Uterus (tissue), 2 donors: ENCODE data around the gene OTULINL.

Source experiments
- POLR2A ChIP-seq, 2 donors: fragments of 450-650 bp; IDR thresholded peaks; one replicate each; pipeline ENCODE4 v1.6.1; 2016; ENCODE audit warnings: antibody characterized with exemption in 2 of 2, mild to moderate bottlenecking in 1 of 2, moderate library complexity in 1 of 2
- TF ChIP-seq, protein P1 (sequence below), 4 experiments: fragments of 200-600 bp in 2 of 4; fragments of 450-650 bp in 2 of 4; sonication (generic) in 2 of 4; IDR thresholded peaks; one replicate each; pipeline ENCODE4 v1.5.1; 2016 to 2019; ENCODE audit warnings: antibody characterized with exemption in 4 of 4, mild to moderate bottlenecking in 2 of 4, moderate library complexity in 1 of 4

DNA sequence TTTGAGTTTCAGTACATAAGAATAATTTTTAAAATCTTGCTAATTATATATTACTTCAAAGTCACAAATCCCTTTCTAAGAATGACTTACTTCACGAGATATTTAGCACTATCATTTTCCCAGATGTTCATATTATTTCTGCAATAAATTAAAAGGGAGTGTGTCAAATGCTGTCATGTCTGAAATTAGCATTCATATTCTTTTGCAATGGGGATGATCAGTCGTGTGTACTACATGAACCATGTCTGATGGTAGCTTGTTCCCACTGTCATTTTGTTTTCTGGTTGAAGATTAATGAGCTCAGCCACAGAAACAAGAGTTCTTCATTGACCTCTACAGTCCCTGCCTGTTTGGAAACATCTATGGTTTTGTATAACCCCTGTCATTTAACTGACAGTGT, 30.1 kb downstream of the OTULINL start:
- TF ChIP-seq, protein P1, sequence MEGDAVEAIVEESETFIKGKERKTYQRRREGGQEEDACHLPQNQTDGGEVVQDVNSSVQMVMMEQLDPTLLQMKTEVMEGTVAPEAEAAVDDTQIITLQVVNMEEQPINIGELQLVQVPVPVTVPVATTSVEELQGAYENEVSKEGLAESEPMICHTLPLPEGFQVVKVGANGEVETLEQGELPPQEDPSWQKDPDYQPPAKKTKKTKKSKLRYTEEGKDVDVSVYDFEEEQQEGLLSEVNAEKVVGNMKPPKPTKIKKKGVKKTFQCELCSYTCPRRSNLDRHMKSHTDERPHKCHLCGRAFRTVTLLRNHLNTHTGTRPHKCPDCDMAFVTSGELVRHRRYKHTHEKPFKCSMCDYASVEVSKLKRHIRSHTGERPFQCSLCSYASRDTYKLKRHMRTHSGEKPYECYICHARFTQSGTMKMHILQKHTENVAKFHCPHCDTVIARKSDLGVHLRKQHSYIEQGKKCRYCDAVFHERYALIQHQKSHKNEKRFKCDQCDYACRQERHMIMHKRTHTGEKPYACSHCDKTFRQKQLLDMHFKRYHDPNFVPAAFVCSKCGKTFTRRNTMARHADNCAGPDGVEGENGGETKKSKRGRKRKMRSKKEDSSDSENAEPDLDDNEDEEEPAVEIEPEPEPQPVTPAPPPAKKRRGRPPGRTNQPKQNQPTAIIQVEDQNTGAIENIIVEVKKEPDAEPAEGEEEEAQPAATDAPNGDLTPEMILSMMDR (IDR thresholded peaks at IDR 0.05) = no peak
- TF ChIP-seq POLR2A (IDR thresholded peaks at IDR 0.05) = no peak
